H1 (cell line): ENCODE data around the gene LDLRAD4. TPM values are rescaled to one million over a fixed set of nuclear protein-coding genes. Genes with fewer than 3 reads are reported as not detected.

ENCODE experiments used
- CTCF ChIA-PET: fragments of 300-600 bp; sonication (Branson Sonifier 250); formaldehyde crosslinking; loops from one replicate; lab custom pipeline; 2021; ENCODE audit not compliant: partially characterized antibody; lab: Charles Lee
- POLR2A ChIA-PET: fragments of 300-600 bp; sonication (Branson Sonifier 250); formaldehyde crosslinking; loops from one replicate; lab custom pipeline; 2021; ENCODE audit warnings: inconsistent platforms; ENCODE audit not compliant: partially characterized antibody; lab: Charles Lee
- DNase-seq, 2 experiments: peaks; one replicate each; pipeline versions ENCODE4 v3.0.0 to v3.0.0-alpha.2; 2010 to 2022; ENCODE audit warnings: low spot score in 2 of 2, low read depth in 1 of 2, mixed read lengths in 1 of 2
- FAIRE-seq: peaks from 2 replicates; lab custom pipeline; 2011; peaks lifted over from hg19 to GRCh38; lab: Jason Lieb, UNC
- H2AFZ ChIP-seq: 2 replicates; pipeline ENCODE4 v1.8.1; 2012; ENCODE audit warnings: low read length, inconsistent platforms
- H2AK5ac ChIP-seq: 2 replicates; pipeline ENCODE4 v1.6.1; 2013; ENCODE audit warnings: low read depth, low read length
- H2BK120ac ChIP-seq: replicated peaks from 2 replicates; pipeline ENCODE3; 2013; ENCODE audit warnings: low read depth, low read length, inconsistent platforms
- H2BK12ac ChIP-seq: 2 replicates; pipeline ENCODE4 v1.6.1; 2013; ENCODE audit warnings: low read depth, low read length
- H2BK15ac ChIP-seq: 2 replicates; pipeline ENCODE4 v1.6.1; 2013; ENCODE audit warnings: low read length
- H2BK20ac ChIP-seq: 2 replicates; pipeline ENCODE4 v1.6.1; 2013; ENCODE audit warnings: low read length
- H2BK5ac ChIP-seq: 2 replicates; pipeline ENCODE4 v1.6.1; 2013; ENCODE audit warnings: low read depth, low read length
- H3K14ac ChIP-seq: 2 replicates; pipeline ENCODE4 v1.6.1; 2013; ENCODE audit warnings: inconsistent platforms; ENCODE audit not compliant: insufficient read length
- H3K18ac ChIP-seq: 2 replicates; pipeline ENCODE4 v1.6.1; 2013; ENCODE audit warnings: low read length; ENCODE audit errors: extremely low read depth
- H3K23ac ChIP-seq: 2 replicates; pipeline ENCODE4 v1.6.1; 2013; ENCODE audit warnings: inconsistent platforms; ENCODE audit not compliant: insufficient read length
- H3K23me2 ChIP-seq: 2 replicates; pipeline ENCODE4 v1.6.1; 2013; ENCODE audit warnings: low read depth, low read length
- H3K27ac ChIP-seq: 2 replicates; pipeline ENCODE4 v1.6.1; 2011; ENCODE audit warnings: low read depth, low read length, inconsistent platforms
- H3K27me3 ChIP-seq, 4 experiments: replicated peaks in 1 of 4; 1 replicate in 1 of 4; 2 replicates in 3 of 4; pipeline versions ENCODE4 v1.6.1 to v1.8.1; 2011 to 2013; ENCODE audit warnings: low read length in 3 of 4, mild to moderate bottlenecking in 3 of 4, inconsistent platforms in 2 of 4, mixed read lengths in 2 of 4, moderate library complexity in 1 of 4; ENCODE audit not compliant: control insufficient read depth in 3 of 4, insufficient read depth in 3 of 4; ENCODE audit errors: extremely low read depth in 1 of 4
- H3K36me3 ChIP-seq, 4 experiments: 2 replicates each; pipeline versions ENCODE4 v1.6.1 to v1.8.1; 2011 to 2013; ENCODE audit warnings: mild to moderate bottlenecking in 4 of 4, low read length in 3 of 4, moderate library complexity in 2 of 4, control low read depth in 1 of 4, inconsistent platforms in 1 of 4; ENCODE audit not compliant: insufficient read depth in 4 of 4, control insufficient read depth in 2 of 4
- H3K4ac ChIP-seq: replicated peaks from 2 replicates; pipeline ENCODE3; 2013; ENCODE audit warnings: low read length, low read depth, mixed read lengths, inconsistent platforms; ENCODE audit not compliant: insufficient read length
- H3K4me1 ChIP-seq, 4 experiments: replicated peaks in 1 of 4; 1 replicate in 1 of 4; 2 replicates in 3 of 4; pipeline versions ENCODE4 v1.6.1 to v1.8.1; 2011 to 2013; ENCODE audit warnings: low read length in 3 of 4, inconsistent platforms in 2 of 4, mixed read lengths in 1 of 4; ENCODE audit not compliant: insufficient read depth in 4 of 4, control insufficient read depth in 3 of 4
- H3K4me2 ChIP-seq, 2 experiments: 2 replicates each; pipeline versions ENCODE4 v1.6.1 to v1.8.1; 2011 to 2013; ENCODE audit warnings: low read depth in 2 of 2, low read length in 2 of 2, control low read depth in 1 of 2, inconsistent platforms in 1 of 2, mild to moderate bottlenecking in 1 of 2; ENCODE audit not compliant: insufficient read depth in 1 of 2
- H3K4me3 ChIP-seq, 4 experiments: fragments of 200-600, 300-600 bp in 1 of 4; sonication (generic), shearing (Covaris generic), sonication (Bioruptor Twin) in 1 of 4; 2 replicates each; pipeline versions ENCODE4 v1.5.1 to v1.8.1; 2011 to 2016; ENCODE audit warnings: low read length in 4 of 4, low read depth in 3 of 4, control low read depth in 2 of 4, inconsistent platforms in 2 of 4, mild to moderate bottlenecking in 2 of 4, mixed read lengths in 1 of 4, moderate library complexity in 1 of 4; ENCODE audit not compliant: insufficient read depth in 2 of 4; ENCODE audit errors: extremely low read depth in 1 of 4
- H3K56ac ChIP-seq: replicated peaks from 2 replicates; pipeline ENCODE3; 2013; ENCODE audit warnings: low read depth, mild to moderate bottlenecking, mixed read lengths, low read length, inconsistent platforms; ENCODE audit not compliant: insufficient read length
- H3K79me1 ChIP-seq: 2 replicates; pipeline ENCODE4 v1.6.1; 2013; ENCODE audit warnings: low read depth, low read length, control low read depth
- H3K79me2 ChIP-seq, 2 experiments: 2 replicates each; pipeline versions ENCODE4 v1.6.1 to v1.8.1; 2012 to 2013; ENCODE audit warnings: low read length in 2 of 2, mild to moderate bottlenecking in 2 of 2, inconsistent platforms in 1 of 2; ENCODE audit not compliant: insufficient read depth in 2 of 2, control insufficient read depth in 1 of 2
- H3K9ac ChIP-seq, 4 experiments: replicated peaks in 1 of 4; 1 replicate in 1 of 4; 2 replicates in 3 of 4; pipeline versions ENCODE4 v1.6.1 to v1.8.1; 2011 to 2013; ENCODE audit warnings: low read depth in 3 of 4, low read length in 3 of 4, control low read depth in 2 of 4, mild to moderate bottlenecking in 2 of 4, moderate library complexity in 2 of 4, inconsistent platforms in 1 of 4; ENCODE audit errors: extremely low read depth in 1 of 4
- H3K9me3 ChIP-seq, 2 experiments: 2 replicates each; pipeline versions ENCODE4 v1.6.1 to v1.8.1; 2012 to 2013; ENCODE audit warnings: mild to moderate bottlenecking in 2 of 2, moderate library complexity in 2 of 2, control low read depth in 1 of 2, inconsistent platforms in 1 of 2, low read depth in 1 of 2, low read length in 1 of 2, mixed read lengths in 1 of 2; ENCODE audit not compliant: insufficient read depth in 2 of 2
- H4K20me1 ChIP-seq, 2 experiments: replicated peaks in 1 of 2; 2 replicates each; pipeline versions ENCODE3 to v1.8.1; 2011 to 2013; ENCODE audit warnings: inconsistent platforms in 2 of 2, low read length in 2 of 2, mild to moderate bottlenecking in 1 of 2; ENCODE audit not compliant: insufficient read depth in 2 of 2, control insufficient read depth in 1 of 2
- H4K5ac ChIP-seq: 2 replicates; pipeline ENCODE4 v1.6.1; 2013; ENCODE audit warnings: low read length, low read depth, mixed read lengths, inconsistent platforms; ENCODE audit not compliant: insufficient read length
- H4K8ac ChIP-seq: 2 replicates; pipeline ENCODE4 v1.8.0; 2013; ENCODE audit warnings: mild to moderate bottlenecking, moderate library complexity, low read length, inconsistent platforms; ENCODE audit not compliant: insufficient read depth; ENCODE audit errors: extremely low read depth
- H4K91ac ChIP-seq: replicated peaks from 2 replicates; pipeline ENCODE3; 2013; ENCODE audit warnings: low read length, mixed read lengths, inconsistent platforms; ENCODE audit not compliant: insufficient read length
- POLR2A ChIP-seq, 2 experiments: IDR thresholded peaks; 1 replicate in 1 of 2; 2 replicates in 1 of 2; pipeline ENCODE4 v1.6.1; 2011; ENCODE audit warnings: low read depth in 2 of 2, low read length in 2 of 2, mild to moderate bottlenecking in 2 of 2; ENCODE audit errors: control extremely low read depth in 1 of 2
- SP1 ChIP-seq: IDR thresholded peaks from 2 replicates; pipeline ENCODE4 v1.6.1; 2011; ENCODE audit warnings: low read depth, low read length
- WGBS, 2 experiments: shearing (Covaris generic) in 1 of 2; methylation state at CpG; one replicate each; pipeline versions ENCODE4 v1.1.6 to v1.1.7; 2013 to 2015; ENCODE audit warnings: low lambda C conversion rate in 2 of 2, mixed read lengths in 2 of 2, inconsistent platforms in 1 of 2, low coverage in 1 of 2, missing lambda C conversion rate in 1 of 2; ENCODE audit not compliant: insufficient replicate concordance in 2 of 2, insufficient coverage in 1 of 2, insufficient read length in 1 of 2; ENCODE audit errors: extremely low coverage in 1 of 2, missing lambda C conversion rate in 1 of 2; 5-methylcytosine and 5-hydroxymethylcytosine counted together
- polyA plus RNA-seq, 7 experiments: library from polyadenylated mRNA; depleted of rRNA in 3 of 7; stranded (reverse) in 5 of 7; unstranded in 2 of 7; fragments of >200 nt in 5 of 7; fragments of 200-250 nt in 2 of 7; gene quantifications; 1 replicate in 5 of 7; 2 replicates in 1 of 7; 4 replicates in 1 of 7; pipeline versions ENCODE4 v1.2.1 to v1.2.3, GENCODE V29; 2011 to 2013; ENCODE audit warnings: missing spikeins in 2 of 7, mixed read lengths in 2 of 7
- total RNA-seq: library from RNA; stranded (reverse); fragmentation: NEBNext Ultra II Directional; extraction: Animal tissue kit (Norgen Biotek cat#: 25700); gene quantifications from 2 replicates; pipeline ENCODE4 v1.2.1, GENCODE V29; 2021

The LDLRAD4 gene
- total and polyA plus RNA-seq, 2 of the 8 experiments (the other 6 are each of a cell fraction or from before 2014, with no cell fraction given), result 0.77 to 1.4 TPM

DNA sequence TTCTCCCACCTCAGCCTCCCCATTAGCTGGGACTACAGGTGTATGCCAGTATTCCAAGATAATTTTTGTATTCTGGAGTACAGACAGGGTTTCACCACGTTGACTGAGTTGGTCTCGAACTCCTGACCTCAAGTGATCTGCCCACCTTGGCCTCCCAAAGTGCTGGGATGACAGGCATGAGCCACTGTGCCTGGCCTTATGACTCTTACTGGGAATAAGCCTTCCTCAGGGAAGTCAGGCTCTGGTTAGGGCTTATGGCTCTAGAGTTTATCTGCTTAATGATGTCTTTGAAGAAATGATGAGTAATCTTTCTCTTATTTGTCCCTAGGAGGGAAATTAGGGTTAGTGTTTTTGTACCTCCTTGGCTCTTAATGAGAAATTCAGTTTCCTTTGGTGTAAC, 320.1 kb downstream of the LDLRAD4 start:
- Histone ChIP-seq H3K56ac (no peak overlapping the region), H3K9ac (no peak overlapping the region), H3K4ac (no peak overlapping the region), H2AFZ (no peak overlapping the region), H3K4me3 (no peak overlapping the region), H3K27me3 (no peaks in the 10 kb centered on the region; a peak in 1 of 7 replicates), H3K9me3 (no peaks in the 10 kb centered on the region), H3K27ac (no peak overlapping the region), H3K79me2 (no peaks in the 10 kb centered on the region), H2BK120ac (no peak overlapping the region), H3K4me2 (no peak overlapping the region), H2BK5ac (no peak overlapping the region), H4K8ac (no peak overlapping the region), H3K14ac (no peak overlapping the region), H3K4me1 (no peaks in the 10 kb centered on the region), H2BK15ac (no peak overlapping the region), H4K20me1 (no peaks in the 10 kb centered on the region), H3K79me1 (no peaks in the 10 kb centered on the region), H2BK12ac (no peak overlapping the region), H4K5ac (no peak overlapping the region), H3K36me3 (no peaks in the 10 kb centered on the region), H2AK5ac (no peak overlapping the region), H2BK20ac (no peak overlapping the region), H4K91ac (no peak overlapping the region), H3K18ac (no peak overlapping the region), H3K23me2 (no peaks in the 10 kb centered on the region), H3K23ac (no peak overlapping the region)
- DNase-seq (no peak), FAIRE-seq (no peak)
- POLR2A ChIA-PET, result no interaction called here
- TF ChIP-seq POLR2A (IDR thresholded peaks at IDR 0.05; ENCODE audit: control extremely low read depth in 1 of 2, low read depth in 2 of 2, low read length in 2 of 2) (no peak), SP1 (no peak)
- CTCF ChIA-PET, result interaction anchor here (0.7 to 1.2 kb wide), 4 partner anchors 10 to 225 kb away, joined by 3 to 4 read pairs (median 4); no protein-coding TSS in a partner anchor
- WGBS, 2 experiments, result 95% methylated on average over 2 of the region's 2 CpGs; no CpG with 5 or more reads in 1 of the 2 experiments
